ENCODE measurements around the gene FMN2. TPM values are rescaled to one million over a fixed set of nuclear protein-coding genes. Genes with fewer than 3 reads are reported as not detected.
A peak's percentile ranks its signal among the peaks of the same experiment; 100 is the strongest.

Gene FMN2
- total RNA-seq, 1 donor from 2014 or later: 150 TPM

DNA sequence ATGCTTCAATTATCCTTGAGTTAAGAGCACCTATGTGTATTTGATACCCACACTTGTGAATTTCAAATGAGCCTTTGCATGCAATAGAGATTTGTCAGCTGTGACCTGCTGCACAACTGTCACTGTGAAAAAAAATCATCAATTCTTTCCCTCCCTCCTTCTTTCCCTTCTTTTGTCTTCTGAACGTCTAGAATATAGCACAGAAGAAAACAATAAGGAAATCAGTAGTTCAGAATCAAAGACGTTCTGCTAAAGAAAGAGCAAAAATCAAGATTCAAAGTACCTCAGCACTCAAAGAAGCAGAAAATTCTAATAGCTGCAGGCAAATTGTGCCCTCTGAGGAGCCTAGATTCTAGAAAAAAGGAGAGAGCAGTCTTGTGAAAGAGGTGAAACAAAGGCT, 1.7 kb upstream of the FMN2 start:
- Mint-ChIP-seq H3K9me3 (ENCODE audit: unreplicated experiment) (peaks cover 20% of the 10 kb centered on the region), H3K27me3 (ENCODE audit: unreplicated experiment) (peaks cover 20% of the 10 kb centered on the region), H3K27ac (ENCODE audit: unreplicated experiment) (peak overlapping the region; percentile 99), H3K4me3 (ENCODE audit: unreplicated experiment) (peak overlapping the region; percentile 95), H3K4me1 (ENCODE audit: low read depth, unreplicated experiment) (peaks cover 39% of the 10 kb centered on the region), H3K36me3 (ENCODE audit: unreplicated experiment) (no peaks in the 10 kb centered on the region)
- TF ChIP-seq, protein P1, sequence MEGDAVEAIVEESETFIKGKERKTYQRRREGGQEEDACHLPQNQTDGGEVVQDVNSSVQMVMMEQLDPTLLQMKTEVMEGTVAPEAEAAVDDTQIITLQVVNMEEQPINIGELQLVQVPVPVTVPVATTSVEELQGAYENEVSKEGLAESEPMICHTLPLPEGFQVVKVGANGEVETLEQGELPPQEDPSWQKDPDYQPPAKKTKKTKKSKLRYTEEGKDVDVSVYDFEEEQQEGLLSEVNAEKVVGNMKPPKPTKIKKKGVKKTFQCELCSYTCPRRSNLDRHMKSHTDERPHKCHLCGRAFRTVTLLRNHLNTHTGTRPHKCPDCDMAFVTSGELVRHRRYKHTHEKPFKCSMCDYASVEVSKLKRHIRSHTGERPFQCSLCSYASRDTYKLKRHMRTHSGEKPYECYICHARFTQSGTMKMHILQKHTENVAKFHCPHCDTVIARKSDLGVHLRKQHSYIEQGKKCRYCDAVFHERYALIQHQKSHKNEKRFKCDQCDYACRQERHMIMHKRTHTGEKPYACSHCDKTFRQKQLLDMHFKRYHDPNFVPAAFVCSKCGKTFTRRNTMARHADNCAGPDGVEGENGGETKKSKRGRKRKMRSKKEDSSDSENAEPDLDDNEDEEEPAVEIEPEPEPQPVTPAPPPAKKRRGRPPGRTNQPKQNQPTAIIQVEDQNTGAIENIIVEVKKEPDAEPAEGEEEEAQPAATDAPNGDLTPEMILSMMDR (IDR thresholded peaks at IDR 0.05; ENCODE audit: partially characterized antibody, unreplicated experiment): no peak
- no peak for DNase-seq

DNA sequence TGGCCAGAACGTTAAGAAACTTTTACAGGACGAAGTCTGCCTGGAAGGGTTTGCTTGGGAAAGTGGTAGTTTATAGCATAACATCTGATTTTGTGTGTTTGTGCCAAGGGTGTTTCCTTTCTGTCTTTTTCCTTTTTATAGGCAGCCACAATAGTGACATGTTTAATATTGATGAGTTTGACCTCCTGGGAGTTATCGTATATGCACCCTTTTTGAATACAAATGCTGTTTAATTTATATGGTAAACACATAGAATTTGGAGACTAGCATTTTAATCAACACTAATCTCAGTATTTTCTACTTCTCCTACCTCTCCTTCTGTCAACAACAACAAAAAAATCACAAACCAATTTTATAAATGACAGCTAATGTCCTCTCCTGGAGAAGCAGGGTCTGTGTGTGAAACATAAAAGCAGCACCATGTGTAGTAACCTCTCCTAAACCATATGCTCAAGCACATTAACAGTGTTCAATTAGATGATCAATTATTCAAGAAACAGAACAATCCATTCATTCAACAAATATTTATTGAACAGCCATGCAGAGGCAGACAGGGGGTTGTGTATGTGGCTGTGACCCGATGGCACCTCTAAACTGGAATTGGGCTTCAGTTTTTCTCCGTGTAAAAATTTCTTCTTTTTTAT, 604 bp upstream of the FMN2 start:
- Mint-ChIP-seq H3K36me3 (ENCODE audit: unreplicated experiment) (no peaks in the 10 kb centered on the region), H3K4me1 (ENCODE audit: low read depth, unreplicated experiment) (peaks cover 40% of the 10 kb centered on the region), H3K9me3 (ENCODE audit: unreplicated experiment) (peaks cover 28% of the 10 kb centered on the region), H3K4me3 (ENCODE audit: unreplicated experiment) (peak overlapping the region; percentile 95), H3K27ac (ENCODE audit: unreplicated experiment) (peak overlapping the region; percentile 99), H3K27me3 (ENCODE audit: unreplicated experiment) (peaks cover 23% of the 10 kb centered on the region)
- no peak for DNase-seq
- TF ChIP-seq, protein P1 (IDR thresholded peaks at IDR 0.05; ENCODE audit: partially characterized antibody, unreplicated experiment): no peak

DNA sequence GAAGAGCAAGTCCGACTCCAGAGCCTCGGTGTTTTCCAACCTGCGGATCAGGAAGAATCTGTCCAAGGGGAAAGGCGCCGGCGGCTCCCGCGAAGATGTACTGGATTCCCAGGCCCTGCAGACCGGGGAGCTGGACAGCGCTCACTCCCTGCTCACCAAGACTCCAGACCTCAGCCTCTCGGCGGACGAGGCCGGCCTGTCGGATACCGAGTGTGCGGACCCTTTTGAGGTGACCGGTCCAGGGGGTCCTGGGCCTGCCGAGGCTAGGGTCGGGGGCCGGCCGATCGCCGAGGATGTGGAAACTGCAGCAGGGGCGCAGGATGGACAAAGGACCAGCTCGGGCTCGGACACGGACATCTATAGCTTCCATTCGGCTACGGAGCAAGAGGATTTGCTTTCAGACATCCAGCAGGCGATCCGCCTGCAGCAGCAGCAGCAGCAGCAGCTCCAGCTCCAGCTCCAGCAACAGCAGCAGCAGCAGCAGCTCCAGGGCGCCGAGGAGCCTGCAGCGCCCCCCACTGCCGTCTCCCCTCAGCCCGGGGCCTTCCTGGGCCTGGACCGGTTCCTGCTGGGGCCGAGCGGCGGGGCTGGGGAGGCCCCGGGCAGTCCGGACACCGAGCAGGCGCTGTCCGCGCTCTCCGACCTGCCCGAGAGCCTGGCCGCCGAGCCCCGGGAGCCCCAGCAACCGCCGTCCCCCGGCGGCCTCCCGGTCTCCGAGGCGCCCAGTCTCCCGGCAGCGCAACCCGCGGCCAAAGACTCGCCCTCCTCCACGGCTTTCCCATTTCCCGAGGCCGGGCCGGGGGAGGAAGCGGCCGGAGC, 827 bp downstream of the FMN2 start:
- Mint-ChIP-seq H3K9me3 (ENCODE audit: unreplicated experiment) (peaks cover 33% of the 10 kb centered on the region), H3K36me3 (ENCODE audit: unreplicated experiment) (no peaks in the 10 kb centered on the region), H3K27ac (ENCODE audit: unreplicated experiment) (peak overlapping the region; percentile 98), H3K27me3 (ENCODE audit: unreplicated experiment) (peaks cover 26% of the 10 kb centered on the region), H3K4me1 (ENCODE audit: low read depth, unreplicated experiment) (peaks cover 33% of the 10 kb centered on the region), H3K4me3 (ENCODE audit: unreplicated experiment) (peak overlapping the region; percentile 93)
- TF ChIP-seq, protein P1 (IDR thresholded peaks at IDR 0.05; ENCODE audit: partially characterized antibody, unreplicated experiment): no peak
- peak; percentile 60 for DNase-seq

DNA sequence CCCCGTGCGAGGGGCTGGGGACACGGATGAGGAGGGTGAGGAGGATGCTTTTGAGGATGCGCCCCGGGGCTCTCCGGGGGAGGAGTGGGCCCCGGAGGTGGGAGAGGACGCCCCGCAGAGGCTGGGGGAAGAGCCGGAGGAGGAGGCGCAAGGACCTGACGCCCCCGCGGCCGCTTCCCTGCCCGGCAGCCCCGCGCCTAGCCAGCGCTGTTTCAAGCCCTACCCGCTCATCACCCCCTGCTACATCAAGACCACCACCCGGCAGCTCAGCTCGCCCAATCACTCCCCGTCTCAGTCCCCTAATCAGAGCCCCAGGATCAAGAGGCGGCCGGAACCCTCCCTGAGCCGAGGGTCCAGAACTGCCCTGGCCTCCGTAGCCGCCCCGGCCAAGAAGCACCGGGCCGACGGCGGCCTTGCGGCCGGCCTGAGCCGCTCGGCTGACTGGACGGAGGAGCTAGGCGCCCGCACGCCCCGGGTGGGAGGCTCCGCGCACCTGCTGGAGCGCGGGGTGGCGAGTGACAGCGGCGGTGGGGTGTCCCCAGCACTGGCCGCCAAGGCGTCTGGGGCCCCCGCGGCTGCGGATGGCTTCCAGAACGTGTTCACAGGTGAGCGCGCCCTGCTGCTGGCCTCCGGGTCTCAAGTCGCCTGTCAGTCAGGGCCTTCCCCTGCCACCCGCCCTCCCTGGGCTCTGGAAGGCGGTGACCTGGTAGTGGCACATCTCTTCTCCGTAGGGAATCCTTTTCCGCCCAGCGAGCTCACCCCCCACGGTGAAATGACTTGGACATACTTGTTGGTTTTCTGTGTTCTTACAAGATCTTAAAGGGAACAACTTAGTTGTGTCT, 1.7 kb downstream of the FMN2 start:
- TF ChIP-seq, protein P1 (IDR thresholded peaks at IDR 0.05; ENCODE audit: partially characterized antibody, unreplicated experiment): no peak
- no peaks in the 10 kb centered on the region for H3K36me3 Mint-ChIP-seq (ENCODE audit: unreplicated experiment)
- H3K27ac Mint-ChIP-seq (ENCODE audit: unreplicated experiment): peak overlapping the region; percentile 93
- peak; percentile 49 for DNase-seq
- H3K27me3 Mint-ChIP-seq (ENCODE audit: unreplicated experiment): peaks cover 26% of the 10 kb centered on the region
- H3K9me3 Mint-ChIP-seq (ENCODE audit: unreplicated experiment): peaks cover 33% of the 10 kb centered on the region
- H3K4me3 Mint-ChIP-seq (ENCODE audit: unreplicated experiment): peak overlapping the region; percentile 88
- H3K4me1 Mint-ChIP-seq (ENCODE audit: low read depth, unreplicated experiment): peaks cover 32% of the 10 kb centered on the region
